Activated CD8-positive, alpha-beta T cell treated with anti-CD3 and anti-CD28 coated beads for 36 hours (primary cell): Measurements from ENCODE around the gene ZNF862. TPM values are rescaled to one million over a fixed set of nuclear protein-coding genes. Genes with fewer than 3 reads are reported as not detected.

Experiments used
- ATAC-seq: fragments of 200-7000 bp; cut with Tn5 transposase; one replicate; pipeline ENCODE4 v1.10.0; 2021; ENCODE audit warnings: mild to moderate bottlenecking, moderate library complexity
- CTCF ChIA-PET: fragments of 350-600 bp; sonication (Branson Sonifier 250); formaldehyde crosslinking; loops from one replicate; lab custom pipeline; 2021; ENCODE audit warnings: antibody characterized with exemption; lab: Charles Lee
- POLR2A ChIA-PET: fragments of 350-600 bp; sonication (Branson Sonifier 250); formaldehyde crosslinking; loops from one replicate; lab custom pipeline; 2021; ENCODE audit warnings: antibody characterized with exemption; lab: Charles Lee
- DNase-seq: peaks from one replicate; pipeline ENCODE4 v3.0.0-alpha.2; 2020
- H3K27ac Mint-ChIP-seq: one replicate; pipeline ENCODE4 v1.8.0; 2021; ENCODE audit warnings: mild to moderate bottlenecking, mixed read lengths
- H3K27me3 Mint-ChIP-seq: one replicate; pipeline ENCODE4 v1.8.0; 2021; ENCODE audit warnings: mixed read lengths
- H3K36me3 Mint-ChIP-seq: one replicate; pipeline ENCODE4 v1.8.0; 2021; ENCODE audit warnings: low read depth, mixed read lengths
- H3K4me1 Mint-ChIP-seq: one replicate; pipeline ENCODE4 v1.8.0; 2021; ENCODE audit warnings: low read depth, mixed read lengths
- H3K4me3 Mint-ChIP-seq: one replicate; pipeline ENCODE4 v1.8.0; 2021; ENCODE audit warnings: mild to moderate bottlenecking, moderate library complexity, mixed read lengths
- H3K9me3 Mint-ChIP-seq: one replicate; pipeline ENCODE4 v1.8.0; 2021; ENCODE audit warnings: mixed read lengths
- intact Hi-C: fragments of 100-400 bp; cut with micrococcal nuclease; formaldehyde crosslinking; loops from one replicate; pipeline ENCODE4 v1.10.0; 2022
- total RNA-seq, 2 experiments: library from RNA; stranded (reverse); gene quantifications; one replicate each; pipeline ENCODE4 v1.2.3, GENCODE V29; 2021
- TF ChIP-seq, protein P1 (sequence below): fragments of 200-600 bp; IDR thresholded peaks from one replicate; pipeline ENCODE4 v1.8.0; 2022; ENCODE audit warnings: antibody characterized with exemption, mild to moderate bottlenecking

Gene ZNF862
- total RNA-seq, 2 experiments from 2014 or later: 11.0 to 12.4 TPM

GRCh38 chr7:149816794-149817193 lies 21.4 kb upstream of the ZNF862 start:
- no peak overlapping the region for H3K27ac Mint-ChIP-seq
- ChIA-PET POLR2A (no interaction called here), CTCF (no interaction called here)
- intact Hi-C loops: no loop called here
- H3K36me3 Mint-ChIP-seq: no peaks in the 10 kb centered on the region
- DNase-seq (no peak), ATAC-seq (no peak)
- no peaks in the 10 kb centered on the region for H3K27me3 Mint-ChIP-seq
- TF ChIP-seq, protein P1, sequence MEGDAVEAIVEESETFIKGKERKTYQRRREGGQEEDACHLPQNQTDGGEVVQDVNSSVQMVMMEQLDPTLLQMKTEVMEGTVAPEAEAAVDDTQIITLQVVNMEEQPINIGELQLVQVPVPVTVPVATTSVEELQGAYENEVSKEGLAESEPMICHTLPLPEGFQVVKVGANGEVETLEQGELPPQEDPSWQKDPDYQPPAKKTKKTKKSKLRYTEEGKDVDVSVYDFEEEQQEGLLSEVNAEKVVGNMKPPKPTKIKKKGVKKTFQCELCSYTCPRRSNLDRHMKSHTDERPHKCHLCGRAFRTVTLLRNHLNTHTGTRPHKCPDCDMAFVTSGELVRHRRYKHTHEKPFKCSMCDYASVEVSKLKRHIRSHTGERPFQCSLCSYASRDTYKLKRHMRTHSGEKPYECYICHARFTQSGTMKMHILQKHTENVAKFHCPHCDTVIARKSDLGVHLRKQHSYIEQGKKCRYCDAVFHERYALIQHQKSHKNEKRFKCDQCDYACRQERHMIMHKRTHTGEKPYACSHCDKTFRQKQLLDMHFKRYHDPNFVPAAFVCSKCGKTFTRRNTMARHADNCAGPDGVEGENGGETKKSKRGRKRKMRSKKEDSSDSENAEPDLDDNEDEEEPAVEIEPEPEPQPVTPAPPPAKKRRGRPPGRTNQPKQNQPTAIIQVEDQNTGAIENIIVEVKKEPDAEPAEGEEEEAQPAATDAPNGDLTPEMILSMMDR: no peak
- no peaks in the 10 kb centered on the region for H3K9me3 Mint-ChIP-seq
- H3K4me1 Mint-ChIP-seq: peaks cover 7% of the 10 kb centered on the region
- no peak overlapping the region for H3K4me3 Mint-ChIP-seq

DNA sequence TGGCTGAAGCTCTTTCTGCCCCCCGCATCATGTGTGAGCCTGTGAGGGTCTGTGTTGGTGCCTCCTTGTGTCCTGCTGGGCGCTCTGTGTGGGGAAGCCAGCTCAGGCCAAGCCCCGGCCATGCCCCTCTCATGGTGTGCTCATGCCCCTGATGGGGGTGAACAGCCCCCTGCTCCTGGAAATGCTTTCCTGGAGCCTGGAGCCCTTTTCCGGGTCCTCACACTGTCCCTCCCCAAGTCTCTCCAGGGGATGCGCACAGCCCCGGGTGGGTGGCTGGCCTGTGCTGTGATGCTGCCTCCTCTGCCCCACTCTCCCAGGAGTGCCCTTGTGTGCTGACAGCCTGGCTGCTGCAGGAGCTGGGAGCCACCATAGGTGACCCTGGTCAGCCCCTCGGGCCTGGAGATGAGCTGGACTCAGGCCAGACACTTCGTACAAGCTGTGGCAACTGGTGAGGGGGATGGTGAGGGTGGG lies 20.8 kb upstream of the ZNF862 start:
- intact Hi-C loops: no loop called here
- Mint-ChIP-seq H3K36me3 (no peaks in the 10 kb centered on the region), H3K27me3 (no peaks in the 10 kb centered on the region), H3K9me3 (no peaks in the 10 kb centered on the region), H3K27ac (no peak overlapping the region), H3K4me3 (no peak overlapping the region), H3K4me1 (peaks cover 7% of the 10 kb centered on the region)
- ATAC-seq (no peak), DNase-seq (no peak)
- ChIA-PET CTCF (interaction anchor here (0.8 kb wide), 1 partner anchor 17 kb away, joined by 3 read pairs; no protein-coding TSS in a partner anchor), POLR2A (no interaction called here)
- TF ChIP-seq, protein P1: no peak

DNA sequence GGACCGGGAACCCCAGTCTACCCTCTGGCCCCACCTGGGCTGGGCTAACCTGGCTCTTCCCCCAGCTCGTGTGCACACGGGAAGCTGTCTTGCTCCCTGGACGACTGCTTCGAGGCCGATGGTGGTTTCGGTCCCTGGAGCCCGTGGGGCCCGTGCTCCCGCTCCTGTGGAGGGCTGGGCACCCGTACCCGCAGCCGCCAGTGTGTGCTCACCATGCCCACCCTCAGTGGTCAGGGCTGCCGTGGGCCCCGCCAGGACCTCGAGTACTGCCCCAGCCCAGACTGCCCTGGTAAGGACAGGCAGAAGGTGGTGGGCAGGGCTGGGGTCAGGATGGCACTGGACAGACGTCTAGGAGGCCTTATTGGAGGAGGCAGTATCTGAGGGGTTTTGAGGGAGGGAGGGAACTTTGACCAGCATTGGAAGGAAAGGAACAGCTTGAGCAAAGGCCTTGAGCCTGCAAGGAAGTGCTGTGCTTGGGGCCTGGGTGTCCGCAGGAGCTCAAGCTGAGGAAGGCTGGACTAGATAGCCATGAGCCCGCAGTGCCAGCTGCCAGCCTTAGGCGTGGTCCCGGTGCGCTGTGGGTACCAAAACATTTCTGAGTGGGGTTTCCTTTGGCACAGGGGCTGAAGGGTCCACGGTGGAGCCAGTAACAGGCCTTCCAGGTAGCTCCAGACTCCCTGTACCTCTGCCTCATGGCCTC lies 20.2 kb upstream of the ZNF862 start:
- H3K36me3 Mint-ChIP-seq: no peaks in the 10 kb centered on the region
- ChIA-PET CTCF (interaction anchor here (0.8 kb wide), 1 partner anchor 18 kb away, joined by 3 read pairs; no protein-coding TSS in a partner anchor), POLR2A (no interaction called here)
- no peaks in the 10 kb centered on the region for H3K9me3 Mint-ChIP-seq
- peaks cover 4% of the 10 kb centered on the region for H3K4me1 Mint-ChIP-seq
- intact Hi-C loops: no loop called here
- ATAC-seq: no peak
- H3K4me3 Mint-ChIP-seq: no peak overlapping the region
- DNase-seq: no peak
- H3K27me3 Mint-ChIP-seq: no peaks in the 10 kb centered on the region
- TF ChIP-seq, protein P1: no peak
- H3K27ac Mint-ChIP-seq: no peak overlapping the region

- peaks cover under 1% of the 10 kb centered on the region for H3K4me1 Mint-ChIP-seq
- TF ChIP-seq, protein P1: no peak
- H3K36me3 Mint-ChIP-seq: no peaks in the 10 kb centered on the region
- no peak overlapping the region for H3K27ac Mint-ChIP-seq
- DNase-seq (no peak), ATAC-seq (no peak)
- ChIA-PET POLR2A (no interaction called here), CTCF (no interaction called here)
- no peaks in the 10 kb centered on the region for H3K27me3 Mint-ChIP-seq
- H3K9me3 Mint-ChIP-seq: no peaks in the 10 kb centered on the region
- intact Hi-C loops: no loop called here
- no peak overlapping the region for H3K4me3 Mint-ChIP-seq
These were observed 19.7 kb upstream of the ZNF862 start for GRCh38 chr7:149818536-149818840.

- intact Hi-C loops: no loop called here
- H3K36me3 Mint-ChIP-seq: no peaks in the 10 kb centered on the region
- ATAC-seq (no peak), DNase-seq (no peak)
- ChIA-PET CTCF (interaction anchor here (1.2 kb wide), 1 partner anchor 12 kb away, joined by 3 read pairs; no protein-coding TSS in a partner anchor), POLR2A (no interaction called here)
- no peaks in the 10 kb centered on the region for H3K4me1 Mint-ChIP-seq
- no peak overlapping the region for H3K27ac Mint-ChIP-seq
- no peaks in the 10 kb centered on the region for H3K9me3 Mint-ChIP-seq
- H3K27me3 Mint-ChIP-seq: no peaks in the 10 kb centered on the region
- no peak overlapping the region for H3K4me3 Mint-ChIP-seq
- TF ChIP-seq, protein P1: no peak
These were observed 18.8 kb upstream of the ZNF862 start for GRCh38 chr7:149819141-149819960.
